ENCODE results near the gene AAK1. TPM values are rescaled to one million over a fixed set of nuclear protein-coding genes. Genes with fewer than 3 reads are reported as not detected.
"Not testable (repeated sequence)": the region's sequence is repeated elsewhere in the genome, so short reads cannot be mapped to it uniquely, and the experiment has no call there.

AAK1 gene
- total and polyA plus RNA-seq, 2 of the 13 experiments (the other 11 are each of a cell fraction or from before 2014, with no cell fraction given): 9.8 to 10.3 TPM

DNA sequence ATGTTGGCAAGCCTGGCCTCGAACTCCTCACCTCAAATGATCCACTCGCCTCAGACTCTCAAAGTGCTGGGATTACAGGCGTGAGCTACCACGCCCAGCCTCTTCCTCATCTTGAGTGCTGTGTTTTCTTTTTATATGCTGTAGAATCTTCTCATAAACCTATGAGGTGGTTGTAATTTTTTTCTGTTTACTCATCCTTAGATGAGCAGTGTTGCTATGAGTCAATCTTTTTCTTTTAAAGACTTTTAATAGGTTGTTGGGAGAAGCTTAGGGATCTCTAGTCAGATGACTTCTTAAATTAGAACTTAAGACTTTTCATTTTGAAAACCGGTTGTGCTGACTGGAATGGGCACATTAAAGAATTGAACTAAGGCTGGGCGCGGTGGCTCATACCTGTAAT, 8.7 kb upstream of the AAK1 start:
- TF ChIP-seq ZC3H4 (CRISPR knock-in tag; IDR thresholded peaks at IDR 0.05; ENCODE audit: borderline replicate concordance) (no peak), ZNF431 (CRISPR knock-in tag; IDR thresholded peaks at IDR 0.05; ENCODE audit: borderline replicate concordance, low read depth) (no peak)
- TF ChIP-seq, protein P1, sequence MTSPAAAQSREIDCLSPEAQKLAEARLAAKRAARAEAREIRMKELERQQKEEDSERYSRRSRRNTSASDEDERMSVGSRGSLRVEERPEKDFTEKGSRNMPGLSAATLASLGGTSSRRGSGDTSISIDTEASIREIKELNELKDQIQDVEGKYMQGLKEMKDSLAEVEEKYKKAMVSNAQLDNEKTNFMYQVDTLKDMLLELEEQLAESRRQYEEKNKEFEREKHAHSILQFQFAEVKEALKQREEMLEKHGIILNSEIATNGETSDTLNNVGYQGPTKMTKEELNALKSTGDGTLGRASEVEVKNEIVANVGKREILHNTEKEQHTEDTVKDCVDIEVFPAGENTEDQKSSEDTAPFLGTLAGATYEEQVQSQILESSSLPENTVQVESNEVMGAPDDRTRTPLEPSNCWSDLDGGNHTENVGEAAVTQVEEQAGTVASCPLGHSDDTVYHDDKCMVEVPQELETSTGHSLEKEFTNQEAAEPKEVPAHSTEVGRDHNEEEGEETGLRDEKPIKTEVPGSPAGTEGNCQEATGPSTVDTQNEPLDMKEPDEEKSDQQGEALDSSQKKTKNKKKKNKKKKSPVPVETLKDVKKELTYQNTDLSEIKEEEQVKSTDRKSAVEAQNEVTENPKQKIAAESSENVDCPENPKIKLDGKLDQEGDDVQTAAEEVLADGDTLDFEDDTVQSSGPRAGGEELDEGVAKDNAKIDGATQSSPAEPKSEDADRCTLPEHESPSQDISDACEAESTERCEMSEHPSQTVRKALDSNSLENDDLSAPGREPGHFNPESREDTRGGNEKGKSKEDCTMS (CRISPR knock-in tag; conservative IDR thresholded peaks at IDR 0.05): no peak
- Histone ChIP-seq H3K36me3 (replicated peaks in 1 of 2; ENCODE audit: control insufficient read depth in 1 of 2, insufficient read depth in 2 of 2, low read length in 2 of 2) (no peaks in the 10 kb centered on the region), H4K20me1 (ENCODE audit: insufficient read depth, low read length) (no peaks in the 10 kb centered on the region), H3K4me3 (replicated peaks in 1 of 3; ENCODE audit: insufficient read depth in 1 of 3, low read depth in 2 of 3, low read length in 3 of 3) (no peak overlapping the region), H3K27me3 (ENCODE audit: control insufficient read depth in 1 of 2, insufficient read depth in 2 of 2, low read length in 2 of 2) (no peaks in the 10 kb centered on the region), H2AFZ (ENCODE audit: low read length) (no peak overlapping the region), H3K79me2 (ENCODE audit: insufficient read depth, low read length) (no peaks in the 10 kb centered on the region), H3K27ac (ENCODE audit: extremely low read length, insufficient read depth, low read length) (no peak overlapping the region), H3K4me1 (ENCODE audit: insufficient read depth, low read length) (0 out of 2 replicates have a peak, but pooled peaks cover 4% of the 10 kb centered on the region), H3K4me2 (ENCODE audit: low read depth, low read length) (no peak overlapping the region), H3K9me3 (ENCODE audit: low read length) (no peaks in the 10 kb centered on the region), H3K9ac (ENCODE audit: insufficient read depth, low read depth, low read length) (no peak overlapping the region)
- 77% methylated on average over 7 of the region's 7 CpGs for WGBS (ENCODE audit: low lambda C conversion rate)
- DNase-seq (ENCODE audit: low spot score) (no peak), ATAC-seq (no peak), FAIRE-seq (no peak)
- no TSS peak for BruUV-seq (replicated peaks)
- in situ Hi-C loops (cut with HindIII; ENCODE audit: extremely low pct_ligation_motif_present, low pct_unique_long_range_greater_than_20kb) (no loop called here), intact Hi-C loops (cut with micrococcal nuclease; ENCODE audit: unreplicated experiment) (no loop called here)
- CTCF ChIA-PET (ENCODE audit: low intra/inter-chr PET ratio, low total read pairs): no interaction called here
- POLR2A ChIA-PET: interaction anchor here (0.6 to 1.2 kb wide), 3 partner anchors 9 to 90 kb away, joined by 3 to 6 read pairs (median 3); partner anchors contain the start of genes AAK1 and ANXA4

DNA sequence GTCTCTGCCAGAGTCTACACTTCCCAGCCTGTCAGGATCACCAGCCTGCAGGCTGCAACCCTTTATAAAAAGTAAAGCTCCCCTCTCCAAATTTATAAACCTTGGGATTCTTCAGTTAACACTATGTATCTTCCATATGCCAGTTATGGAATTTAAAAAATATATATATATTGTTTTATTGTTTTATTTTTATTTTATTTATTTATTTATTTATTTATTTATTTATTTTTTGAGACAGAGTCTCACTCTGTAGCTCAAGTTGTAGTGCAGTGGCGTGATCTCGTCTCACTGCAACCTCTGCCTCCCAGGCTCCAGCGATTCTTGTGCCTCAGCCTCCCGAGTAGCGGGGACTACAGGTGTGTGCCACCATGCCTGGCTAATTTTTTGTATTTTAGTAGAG, 3.7 kb upstream of the AAK1 start:
- H3K4me1 ChIP-seq (ENCODE audit: insufficient read depth, low read length): peaks cover 21% of the 10 kb centered on the region
- BruUV-seq (replicated peaks); POLR2A ChIA-PET; H3K4me2 ChIP-seq (ENCODE audit: low read depth, low read length); in situ Hi-C loops (cut with HindIII; ENCODE audit: extremely low pct_ligation_motif_present, low pct_unique_long_range_greater_than_20kb); H3K4me3 ChIP-seq (replicated peaks in 1 of 3; ENCODE audit: insufficient read depth in 1 of 3, low read depth in 2 of 3, low read length in 3 of 3); FAIRE-seq; intact Hi-C loops (cut with micrococcal nuclease; ENCODE audit: unreplicated experiment); H3K27me3 ChIP-seq (ENCODE audit: control insufficient read depth in 1 of 2, insufficient read depth in 2 of 2, low read length in 2 of 2); H4K20me1 ChIP-seq (ENCODE audit: insufficient read depth, low read length); CTCF ChIA-PET (ENCODE audit: low intra/inter-chr PET ratio, low total read pairs); H3K9me3 ChIP-seq (ENCODE audit: low read length); DNase-seq (ENCODE audit: low spot score); H3K9ac ChIP-seq (ENCODE audit: insufficient read depth, low read depth, low read length); H2AFZ ChIP-seq (ENCODE audit: low read length); H3K27ac ChIP-seq (ENCODE audit: extremely low read length, insufficient read depth, low read length); H3K36me3 ChIP-seq (replicated peaks in 1 of 2; ENCODE audit: control insufficient read depth in 1 of 2, insufficient read depth in 2 of 2, low read length in 2 of 2); ATAC-seq: not testable (repeated sequence)
- 96% methylated on average over 5 of the region's 5 CpGs for WGBS (ENCODE audit: low lambda C conversion rate)
- H3K79me2 ChIP-seq (ENCODE audit: insufficient read depth, low read length): peaks cover 10% of the 10 kb centered on the region
